ENCODE data around the gene CYB5D1. TPM values are rescaled to one million over a fixed set of nuclear protein-coding genes. Genes with fewer than 3 reads are reported as not detected.
A peak's percentile ranks its signal among the peaks of the same experiment; 100 is the strongest.

Gene CYB5D1
- total RNA-seq, 2 experiments from 2014 or later: 13.5 to 16.2 TPM

DNA sequence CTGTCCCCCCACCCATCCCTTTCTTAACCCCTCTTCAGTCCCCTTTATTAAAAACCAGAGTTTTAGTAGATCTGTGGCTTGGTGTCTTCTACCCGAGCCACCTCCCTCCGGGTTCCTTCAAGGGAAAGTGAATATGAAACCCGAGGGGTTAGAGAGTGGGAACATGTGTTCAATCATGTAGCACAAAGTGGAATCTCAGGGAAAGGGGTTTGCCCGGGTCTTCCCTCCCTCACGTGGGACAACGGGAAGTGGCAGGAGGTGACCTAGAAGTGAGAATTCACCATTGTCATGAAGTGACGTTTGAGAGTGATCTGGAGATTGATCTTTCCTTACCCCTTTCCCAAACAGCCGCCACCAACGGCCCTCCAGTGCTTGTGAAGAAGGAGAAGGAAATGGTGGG is 53.3 kb downstream of the CYB5D1 start:
- TF ChIP-seq, protein P1, sequence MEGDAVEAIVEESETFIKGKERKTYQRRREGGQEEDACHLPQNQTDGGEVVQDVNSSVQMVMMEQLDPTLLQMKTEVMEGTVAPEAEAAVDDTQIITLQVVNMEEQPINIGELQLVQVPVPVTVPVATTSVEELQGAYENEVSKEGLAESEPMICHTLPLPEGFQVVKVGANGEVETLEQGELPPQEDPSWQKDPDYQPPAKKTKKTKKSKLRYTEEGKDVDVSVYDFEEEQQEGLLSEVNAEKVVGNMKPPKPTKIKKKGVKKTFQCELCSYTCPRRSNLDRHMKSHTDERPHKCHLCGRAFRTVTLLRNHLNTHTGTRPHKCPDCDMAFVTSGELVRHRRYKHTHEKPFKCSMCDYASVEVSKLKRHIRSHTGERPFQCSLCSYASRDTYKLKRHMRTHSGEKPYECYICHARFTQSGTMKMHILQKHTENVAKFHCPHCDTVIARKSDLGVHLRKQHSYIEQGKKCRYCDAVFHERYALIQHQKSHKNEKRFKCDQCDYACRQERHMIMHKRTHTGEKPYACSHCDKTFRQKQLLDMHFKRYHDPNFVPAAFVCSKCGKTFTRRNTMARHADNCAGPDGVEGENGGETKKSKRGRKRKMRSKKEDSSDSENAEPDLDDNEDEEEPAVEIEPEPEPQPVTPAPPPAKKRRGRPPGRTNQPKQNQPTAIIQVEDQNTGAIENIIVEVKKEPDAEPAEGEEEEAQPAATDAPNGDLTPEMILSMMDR (IDR thresholded peaks at IDR 0.05): no peak
- H3K27ac Mint-ChIP-seq: peak overlapping the region; percentile 14
- no peak overlapping the region for H3K4me3 Mint-ChIP-seq
- no peak for ATAC-seq
- no peaks in the 10 kb centered on the region for H3K27me3 Mint-ChIP-seq
- no peak for DNase-seq
- POLR2A ChIA-PET: no interaction called here
- peaks cover 39% of the 10 kb centered on the region for H3K36me3 Mint-ChIP-seq (ENCODE audit: low read depth)
- no peaks in the 10 kb centered on the region for H3K9me3 Mint-ChIP-seq
- intact Hi-C loops (cut with micrococcal nuclease): loop anchor here (5.0 kb wide), 1 partner anchor 146 kb away; no protein-coding TSS in a partner anchor
- peaks cover 12% of the 10 kb centered on the region for H3K4me1 Mint-ChIP-seq (ENCODE audit: low read depth)
- CTCF ChIA-PET: interaction anchor here (1.1 to 11.2 kb wide), 7 partner anchors 25 to 167 kb away, joined by 3 to 214 read pairs (median 6); no protein-coding TSS in a partner anchor

Other genes with a start within 250 kb of the CYB5D1 start
- 10 to 100 TPM; 28.6 to 33.1 TPM for gene FXR2, start 243.1 kb upstream of the CYB5D1 start, total RNA-seq
- gene SAT2, start 230.2 kb upstream of the CYB5D1 start, total RNA-seq: 10 to 100 TPM; 15.6 to 22.2 TPM
- gene SHBG, start 227.9 kb upstream of the CYB5D1 start, total RNA-seq: not detected
- gene ATP1B2, start 207.1 kb upstream of the CYB5D1 start, total RNA-seq: under 1 TPM in 1 of 2 experiments, not detected in 1; 0.38 TPM
- 100 to 1,000 TPM; 129 to 138 TPM for gene TP53, start 170.5 kb upstream of the CYB5D1 start, total RNA-seq
- 10 to 100 TPM; 27.5 to 28.6 TPM for gene WRAP53, start 169.5 kb upstream of the CYB5D1 start, total RNA-seq
- not detected for gene EFNB3, start 152.8 kb upstream of the CYB5D1 start, total RNA-seq
- not detected for gene DNAH2, start 140.3 kb upstream of the CYB5D1 start, total RNA-seq
- gene KDM6B, start 23.8 kb upstream of the CYB5D1 start, total RNA-seq: 10 to 100 TPM; 49.2 to 53.8 TPM
- 1 to 10 TPM; 2.4 to 2.9 TPM for gene TMEM88, start 2.9 kb upstream of the CYB5D1 start, total RNA-seq
- gene NAA38, start 444 bp upstream of the CYB5D1 start, total RNA-seq: 10 to 100 TPM; 72.8 to 77.2 TPM
- gene CHD3, start 30.8 kb downstream of the CYB5D1 start, total RNA-seq: 100 to 1,000 TPM; 130 to 139 TPM
- 1 to 10 TPM; 5.1 to 5.2 TPM for gene RNF227, start 58.3 kb downstream of the CYB5D1 start, total RNA-seq
- gene KCNAB3, start 71.9 kb downstream of the CYB5D1 start, total RNA-seq: 1 to 10 TPM; 7.2 to 7.6 TPM
- 100 to 1,000 TPM; 140 to 143 TPM for gene TRAPPC1, start 73.9 kb downstream of the CYB5D1 start, total RNA-seq
- 10 to 100 TPM; 48.4 to 54.1 TPM for gene CNTROB, start 74.2 kb downstream of the CYB5D1 start, total RNA-seq
- not detected for gene GUCY2D, start 144.6 kb downstream of the CYB5D1 start, total RNA-seq
- gene ALOX15B, start 181.1 kb downstream of the CYB5D1 start, total RNA-seq: under 1 TPM in 1 of 2 experiments, not detected in 1; 0.16 TPM
- 1 to 10 TPM; 4.3 to 5.2 TPM for gene ALOX12B, start 229.7 kb downstream of the CYB5D1 start, total RNA-seq